SK-N-SH (cell line): ENCODE data around the gene FAM78A. TPM values are rescaled to one million over a fixed set of nuclear protein-coding genes. Genes with fewer than 3 reads are reported as not detected.
A peak's percentile ranks its signal among the peaks of the same experiment; 100 is the strongest.

Source experiments
- CTCF ChIA-PET: fragments of 300-600, 350-600 bp; formaldehyde crosslinking; extraction: SDS; loops from one replicate; lab custom pipeline; 2021; lab: Yijun Ruan, JAX
- POLR2A ChIA-PET: fragments of 350-600 bp; sonication (Branson Sonifier 250); formaldehyde crosslinking; extraction: SDS; loops from one replicate; lab custom pipeline; 2020; ENCODE audit warnings: antibody characterized with exemption, inconsistent platforms; lab: Yijun Ruan, JAX
- DNase-seq: peaks from one replicate; pipeline ENCODE4 v3.0.0; 2012
- H2AFZ ChIP-seq: fragments of 200-600 bp; sonication (generic); 2 replicates; pipeline ENCODE4 v1.8.1; 2016; ENCODE audit warnings: antibody characterized with exemption, mild to moderate bottlenecking, low read depth
- H3F3A ChIP-seq: fragments of 200-600 bp; sonication (generic); replicated peaks from 2 replicates; pipeline ENCODE3; 2016; ENCODE audit warnings: antibody characterized with exemption, mild to moderate bottlenecking; ENCODE audit not compliant: insufficient read depth
- H3K27ac ChIP-seq, 2 experiments: fragments of 200-500 bp in 1 of 2; fragments of 200-600 bp in 1 of 2; sonication (Bioruptor generic) in 1 of 2; sonication (generic), shearing (Covaris generic) in 1 of 2; 2 replicates each; pipeline versions ENCODE4 v1.5.1 to v1.6.1; 2014 to 2016; ENCODE audit warnings: low read depth in 2 of 2, inconsistent platforms in 1 of 2, low read length in 1 of 2, mild to moderate bottlenecking in 1 of 2, mixed read lengths in 1 of 2
- H3K27me3 ChIP-seq: fragments of 200-600 bp; sonication (generic), shearing (Covaris generic); 2 replicates; pipeline ENCODE4 v1.6.1; 2016; ENCODE audit warnings: mixed run types; ENCODE audit not compliant: insufficient read depth
- H3K36me3 ChIP-seq, 2 experiments: fragments of 200-500 bp in 1 of 2; fragments of 200-600 bp in 1 of 2; sonication (Bioruptor generic) in 1 of 2; sonication (generic) in 1 of 2; replicated peaks in 1 of 2; 2 replicates each; pipeline versions ENCODE3 to v1.5.1; 2014 to 2016; ENCODE audit warnings: low read length in 1 of 2, mild to moderate bottlenecking in 1 of 2; ENCODE audit not compliant: insufficient read depth in 2 of 2, control insufficient read depth in 1 of 2
- H3K4me1 ChIP-seq, 2 experiments: fragments of 200-500 bp in 1 of 2; fragments of 200-600 bp in 1 of 2; sonication (Bioruptor generic) in 1 of 2; sonication (generic), shearing (Covaris generic) in 1 of 2; 2 replicates each; pipeline versions ENCODE4 v1.5.1 to v1.6.1; 2014 to 2016; ENCODE audit warnings: low read depth in 1 of 2, low read length in 1 of 2, mixed run types in 1 of 2; ENCODE audit not compliant: insufficient read depth in 2 of 2, control insufficient read depth in 1 of 2
- H3K4me2 ChIP-seq: fragments of 200-600 bp; sonication (generic), shearing (Covaris generic); 2 replicates; pipeline ENCODE4 v1.6.1; 2017; ENCODE audit warnings: mixed run types
- H3K4me3 ChIP-seq, 2 experiments: fragments of 200-500 bp in 1 of 2; fragments of 200-600 bp in 1 of 2; sonication (Bioruptor generic) in 1 of 2; sonication (generic), shearing (Covaris generic) in 1 of 2; 2 replicates each; pipeline versions ENCODE4 v1.5.1 to v1.8.1; 2014 to 2016; ENCODE audit warnings: low read depth in 2 of 2, inconsistent platforms in 1 of 2, low read length in 1 of 2, mild to moderate bottlenecking in 1 of 2, mixed read lengths in 1 of 2, moderate library complexity in 1 of 2
- H3K79me2 ChIP-seq: fragments of 200-600 bp; sonication (generic); 2 replicates; pipeline ENCODE4 v1.8.1; 2017; ENCODE audit warnings: mild to moderate bottlenecking; ENCODE audit not compliant: insufficient read depth
- H3K9ac ChIP-seq: fragments of 200-600 bp; sonication (generic); 2 replicates; pipeline ENCODE4 v1.6.1; 2017; ENCODE audit warnings: mixed run types
- H3K9me2 ChIP-seq: fragments of 200-600 bp; sonication (generic); 2 replicates; pipeline ENCODE4 v1.6.1; 2017; ENCODE audit warnings: mixed run types
- H3K9me3 ChIP-seq: fragments of 200-600 bp; sonication (generic); 2 replicates; pipeline ENCODE4 v1.6.1; 2017; ENCODE audit warnings: mixed run types, mild to moderate bottlenecking, moderate library complexity
- H4K20me1 ChIP-seq: fragments of 200-600 bp; sonication (generic); 2 replicates; pipeline ENCODE4 v1.6.1; 2017; ENCODE audit warnings: mild to moderate bottlenecking, mixed run types; ENCODE audit not compliant: insufficient read depth
- CHD2 ChIP-seq: fragments of 150-350 bp; IDR thresholded peaks from 2 replicates; pipeline ENCODE4 v1.6.1; 2018; ENCODE audit warnings: low read length; ENCODE audit not compliant: partially characterized antibody
- ELF1 ChIP-seq: IDR thresholded peaks from 2 replicates; pipeline ENCODE4 v1.4.0; 2012
- EP300 ChIP-seq, 2 experiments: IDR thresholded peaks; 2 replicates each; pipeline versions ENCODE4 v1.4.0 to v1.6.1; 2012; ENCODE audit warnings: borderline replicate concordance in 1 of 2, low read depth in 1 of 2, low read length in 1 of 2
- EZH2phosphoT487 ChIP-seq: fragments of 200-600 bp; sonication (generic); IDR thresholded peaks from 2 replicates; pipeline ENCODE4 v1.6.1; 2017; ENCODE audit warnings: low read depth, mixed run types, mild to moderate bottlenecking, antibody characterized with exemption, moderate library complexity, borderline replicate concordance
- FOXJ3 ChIP-seq: sonication (generic); formaldehyde crosslinking; IDR thresholded peaks from 2 replicates; pipeline ENCODE4 v1.5.1; 2020; ENCODE audit warnings: mild to moderate bottlenecking, missing genetic modification reagents
- GABPA ChIP-seq: IDR thresholded peaks from 2 replicates; pipeline ENCODE4 v1.4.0; 2012; ENCODE audit warnings: low read depth, mild to moderate bottlenecking
- IRF3 ChIP-seq: fragments of 150-350 bp; IDR thresholded peaks from 2 replicates; pipeline ENCODE4 v1.6.1; 2016; ENCODE audit warnings: mild to moderate bottlenecking, low read depth, low read length
- JUND ChIP-seq: IDR thresholded peaks from 2 replicates; pipeline ENCODE4 v1.4.0; 2012
- MXI1 ChIP-seq: IDR thresholded peaks from 2 replicates; pipeline ENCODE4 v1.6.1; 2012; ENCODE audit warnings: mild to moderate bottlenecking, low read depth, low read length, improper control_type of control experiment
- NRF1 ChIP-seq: IDR thresholded peaks from 2 replicates; pipeline ENCODE4 v1.6.1; 2012; ENCODE audit warnings: low read depth, mild to moderate bottlenecking, low read length
- POLR2AphosphoS5 ChIP-seq: IDR thresholded peaks from 2 replicates; pipeline ENCODE4 v1.6.1; 2012; ENCODE audit warnings: low read depth, low read length
- RAD21 ChIP-seq: IDR thresholded peaks from 2 replicates; pipeline ENCODE4 v1.6.1; 2012; ENCODE audit warnings: mild to moderate bottlenecking, low read length
- RXRA ChIP-seq: IDR thresholded peaks from 2 replicates; pipeline ENCODE4 v1.4.0; 2012; ENCODE audit warnings: low read depth, mild to moderate bottlenecking, borderline replicate concordance
- TCF12 ChIP-seq: IDR thresholded peaks from 2 replicates; pipeline ENCODE4 v1.4.0; 2012
- TEAD4 ChIP-seq: IDR thresholded peaks from 2 replicates; pipeline ENCODE4 v1.4.0; 2012; ENCODE audit warnings: mild to moderate bottlenecking, borderline replicate concordance; ENCODE audit not compliant: insufficient read depth
- YY1 ChIP-seq: IDR thresholded peaks from 2 replicates; pipeline ENCODE4 v1.4.0; 2012; ENCODE audit warnings: low read depth, mild to moderate bottlenecking
- WGBS: methylation state at CpG from one replicate; pipeline ENCODE4 v1.1.6; 2017; ENCODE audit warnings: low lambda C conversion rate; 5-methylcytosine and 5-hydroxymethylcytosine counted together
- polyA plus RNA-seq, 3 experiments: library from polyadenylated mRNA; depleted of rRNA; stranded (reverse); fragments of >200 nt; gene quantifications; 2 replicates each; pipeline ENCODE4 v1.2.3, GENCODE V29; 2012

The FAM78A gene
- polyA plus RNA-seq, 1 of the 3 experiments (the other 2 are of a cell fraction), result 1.0 TPM

GRCh38 chr9:131289301-131290035 lies 13.2 kb upstream of the FAM78A start, which contains the start of gene PLPP7 (continued):
- TF ChIP-seq JUND (no peak), YY1 (peak; percentile 56; the same call in 1 of the 2 replicates), POLR2AphosphoS5 (peak; percentile 59; the same call in 1 of the 2 replicates), TCF12 (no peak), TEAD4 (no peak), EP300 (IDR thresholded peaks at IDR 0.05; ENCODE audit: borderline replicate concordance in 1 of 2, low read depth in 1 of 2, low read length in 1 of 2) (0 out of 4 replicates have a peak, but pooled peaks of 1 of the 2 experiments have one; percentile 5)

- H3K4me3 ChIP-seq, result no peak overlapping the region
- no peak for TF ChIP-seq NRF1
- TF ChIP-seq RXRA, result no peak
- no peak for TF ChIP-seq FOXJ3 (CRISPR knock-in tag)
- no peak for TF ChIP-seq MXI1
- no peak for TF ChIP-seq RAD21
- TF ChIP-seq EZH2phosphoT487, result no peak
- no peak for TF ChIP-seq POLR2AphosphoS5
- TF ChIP-seq GABPA, result no peak
- no peak for TF ChIP-seq CHD2
- no peak for TF ChIP-seq IRF3
- no peak for TF ChIP-seq ELF1
- TF ChIP-seq, all 33 proteins: peak for 0
- Histone ChIP-seq H3F3A (no peaks in the 10 kb centered on the region), H3K9me2 (no peaks in the 10 kb centered on the region), H3K79me2 (peaks cover 21% of the 10 kb centered on the region), H3K36me3 (peaks cover 0 to 3% of the 10 kb centered on the region in 2 experiments), H3K9ac (no peak overlapping the region), H3K27ac (no peak overlapping the region), H2AFZ (no peak overlapping the region), H4K20me1 (no peaks in the 10 kb centered on the region), H3K9me3 (no peaks in the 10 kb centered on the region), H3K27me3 (no peaks in the 10 kb centered on the region; the same call in 1 of the 2 replicates), H3K4me2 (no peak overlapping the region), H3K4me1 (peaks cover 7 to 25% of the 10 kb centered on the region in 2 experiments; a peak in 2 of 4 replicates)
- DNase-seq, result no peak
- 85% methylated on average over 6 of the region's 9 CpGs for WGBS
- CTCF ChIA-PET, result interaction anchor here (1.1 to 4.6 kb wide), 3 partner anchors 27 to 48 kb away, joined by 3 to 25 read pairs (median 3); no protein-coding TSS in a partner anchor
- POLR2A ChIA-PET, result interaction anchor here (0.6 kb wide), 1 partner anchor 26 kb away, joined by 3 read pairs; no protein-coding TSS in a partner anchor
These were observed 11.9 kb upstream of the FAM78A start for GRCh38 chr9:131288217-131288616.
